Ovary (tissue), 3 donors: ENCODE measurements around the gene GSTO2.

Experiments used
- EP300 ChIP-seq: sonication (generic); formaldehyde crosslinking; IDR thresholded peaks from one replicate; pipeline ENCODE4 v1.6.1; 2017; ENCODE audit warnings: antibody characterized with exemption
- POLR2A ChIP-seq: fragments of 450-650 bp; IDR thresholded peaks from one replicate; pipeline ENCODE4 v1.6.1; 2017; ENCODE audit warnings: antibody characterized with exemption, mild to moderate bottlenecking, moderate library complexity
- TF ChIP-seq, protein P1 (sequence below), 3 donors: fragments of 450-650 bp in 2 of 3; fragments of 200-600 bp in 1 of 3; IDR thresholded peaks; one replicate each; pipeline versions ENCODE4 v1.5.1 to v1.8.0; 2016 to 2022; ENCODE audit warnings: antibody characterized with exemption in 3 of 3, mild to moderate bottlenecking in 1 of 3
- donor health status: DM: no; HTN: no; CAD: no.

DNA sequence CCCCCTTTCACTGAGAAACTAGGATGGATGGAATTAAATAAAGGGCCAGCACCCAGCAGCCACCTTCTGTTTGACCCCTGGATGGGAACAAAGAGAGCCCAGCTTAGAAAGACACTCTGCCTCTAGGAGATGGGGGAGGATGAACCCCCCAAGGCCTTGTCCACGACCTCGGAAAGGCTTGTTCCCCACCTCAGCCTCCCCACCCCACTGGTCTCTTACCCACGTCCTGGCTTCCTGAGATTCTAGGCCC is 59.6 kb downstream of the GSTO2 start:
- TF ChIP-seq POLR2A (no peak), EP300 (no peak)
- TF ChIP-seq, protein P1, sequence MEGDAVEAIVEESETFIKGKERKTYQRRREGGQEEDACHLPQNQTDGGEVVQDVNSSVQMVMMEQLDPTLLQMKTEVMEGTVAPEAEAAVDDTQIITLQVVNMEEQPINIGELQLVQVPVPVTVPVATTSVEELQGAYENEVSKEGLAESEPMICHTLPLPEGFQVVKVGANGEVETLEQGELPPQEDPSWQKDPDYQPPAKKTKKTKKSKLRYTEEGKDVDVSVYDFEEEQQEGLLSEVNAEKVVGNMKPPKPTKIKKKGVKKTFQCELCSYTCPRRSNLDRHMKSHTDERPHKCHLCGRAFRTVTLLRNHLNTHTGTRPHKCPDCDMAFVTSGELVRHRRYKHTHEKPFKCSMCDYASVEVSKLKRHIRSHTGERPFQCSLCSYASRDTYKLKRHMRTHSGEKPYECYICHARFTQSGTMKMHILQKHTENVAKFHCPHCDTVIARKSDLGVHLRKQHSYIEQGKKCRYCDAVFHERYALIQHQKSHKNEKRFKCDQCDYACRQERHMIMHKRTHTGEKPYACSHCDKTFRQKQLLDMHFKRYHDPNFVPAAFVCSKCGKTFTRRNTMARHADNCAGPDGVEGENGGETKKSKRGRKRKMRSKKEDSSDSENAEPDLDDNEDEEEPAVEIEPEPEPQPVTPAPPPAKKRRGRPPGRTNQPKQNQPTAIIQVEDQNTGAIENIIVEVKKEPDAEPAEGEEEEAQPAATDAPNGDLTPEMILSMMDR (IDR thresholded peaks at IDR 0.05) = no peak
